Measurements from ENCODE around the gene PHF14.

- TF ChIP-seq CTCF (conservative IDR thresholded peaks at IDR 0.05; ENCODE audit: low read depth, low read length) (no peak), EZH2 (IDR thresholded peaks at IDR 0.05; ENCODE audit: low read length, unreplicated experiment) (no peak), EZH2phosphoT487 (IDR thresholded peaks at IDR 0.05; ENCODE audit: borderline replicate concordance, low read length) (no peak)
Measured at GRCh38 chr7:11192506-11192905, 218.8 kb downstream of the PHF14 start.

Measured in PC-3 (cell line).